GM18505 (cell line): ENCODE measurements around the gene TRPV6.

Experiments used
- ATAC-seq: cut with Tn5 transposase; IDR thresholded peaks from one replicate; pipeline ENCODE4 v1.9.1; 2021; ENCODE audit not compliant: unreplicated experiment
- POLR2A ChIP-seq: IDR thresholded peaks from 4 replicates; pipeline ENCODE4 v1.6.1; 2011; ENCODE audit warnings: borderline replicate concordance; ENCODE audit not compliant: insufficient read depth, insufficient read length; ENCODE audit errors: extremely low read depth

The TRPV6 gene

DNA sequence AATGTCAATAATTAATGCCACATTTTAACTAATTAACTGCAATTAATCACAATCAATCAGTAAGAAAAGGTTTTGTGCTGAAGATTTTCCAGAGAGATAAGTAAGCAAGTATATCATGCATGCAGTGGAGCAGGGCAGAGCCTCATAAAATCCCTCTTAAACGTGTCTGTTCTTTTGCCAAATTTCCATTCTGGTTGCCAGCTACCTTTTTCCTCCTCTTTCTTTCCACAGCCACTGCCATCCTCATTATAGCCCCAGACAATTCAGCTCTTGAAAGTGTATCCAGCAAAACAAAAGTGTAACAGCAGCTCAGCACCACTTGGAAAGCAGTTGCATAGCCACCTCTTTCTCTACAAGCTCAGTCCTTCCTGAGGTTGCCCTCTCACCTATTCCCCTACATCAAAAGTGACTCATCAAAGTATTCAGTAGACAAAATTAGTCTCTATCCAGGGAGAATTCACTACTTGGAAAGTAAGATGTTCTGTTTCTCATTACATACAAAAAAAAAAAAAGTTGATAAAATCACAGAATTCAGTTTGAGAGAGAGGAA is 57.5 kb downstream of the TRPV6 start:
- ATAC-seq = no peak
- TF ChIP-seq POLR2A = no peak

DNA sequence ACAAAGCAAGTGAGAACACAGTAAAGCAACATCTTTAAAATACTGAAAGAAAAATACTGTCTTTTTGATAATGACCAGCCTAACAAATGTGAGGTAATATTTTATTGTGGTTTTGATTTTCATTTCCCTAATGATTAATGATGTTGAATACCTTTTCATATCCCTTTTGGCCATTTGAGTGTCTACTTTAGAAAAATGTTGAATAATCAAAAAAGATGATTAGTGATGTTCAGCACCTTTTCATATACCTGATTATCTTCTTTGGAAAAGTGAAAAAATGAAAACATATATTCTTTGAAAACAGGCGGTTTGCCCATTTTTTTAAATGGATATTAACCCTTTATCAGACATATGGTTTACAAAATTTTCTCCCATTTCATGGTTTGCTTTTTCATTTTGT is 62.8 kb downstream of the TRPV6 start:
- TF ChIP-seq POLR2A = no peak
- ATAC-seq = no peak
